T-helper 2 cell (primary cell): ENCODE data around the gene EVI2A.
A peak's percentile ranks its signal among the peaks of the same experiment; 100 is the strongest.
"Not testable (repeated sequence)": the region's sequence is repeated elsewhere in the genome, so short reads cannot be mapped to it uniquely, and the experiment has no call there.

ENCODE experiments used
- DNase-seq, 5 experiments: peaks; one replicate each; pipeline versions ENCODE4 v3.0.0 to v3.0.0-alpha.2; 2012 to 2022

The EVI2A gene

DNA sequence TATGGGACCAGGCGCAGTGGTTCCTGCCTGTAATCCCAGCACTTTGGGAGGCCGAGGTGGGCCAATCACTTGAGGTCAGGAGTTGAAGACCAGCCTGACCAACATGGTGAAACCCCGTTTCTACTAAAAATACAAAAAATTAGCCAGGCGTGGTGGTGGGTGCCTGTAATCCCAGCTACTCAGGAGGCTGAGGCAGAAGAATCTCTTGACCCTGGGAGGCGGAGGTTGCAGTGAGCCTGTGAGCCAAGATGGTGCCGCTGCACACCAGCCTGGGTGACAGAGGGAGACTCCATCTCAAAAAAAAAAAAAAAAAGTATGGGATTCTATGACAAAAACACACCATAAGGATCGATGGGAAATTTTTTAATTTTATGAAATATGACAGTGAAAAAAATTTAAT, 9.2 kb downstream of the EVI2A start:
- DNase-seq, result peak in 2 of 5 experiments; percentile 23 to 80

DNA sequence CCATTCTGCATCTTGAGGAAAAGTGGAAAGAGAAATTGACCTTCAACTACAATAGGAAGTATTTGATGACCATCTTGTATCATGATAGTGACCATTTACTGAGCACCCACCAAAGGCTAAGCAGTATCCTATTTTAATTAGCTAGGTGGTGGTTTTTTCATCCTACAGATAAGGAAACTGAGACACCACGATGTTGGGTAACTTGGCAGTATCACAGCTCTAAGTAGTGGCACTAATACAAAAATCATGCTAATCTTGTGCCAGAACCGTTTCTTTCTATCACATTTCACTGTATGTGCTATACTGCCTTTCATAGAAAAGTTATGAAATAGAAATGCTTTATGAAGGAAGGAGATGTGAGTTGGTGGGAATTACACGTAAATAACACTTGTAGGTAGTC, 9.9 kb downstream of the EVI2A start:
- peak in 1 of 5 experiments; percentile 40 for DNase-seq

DNA sequence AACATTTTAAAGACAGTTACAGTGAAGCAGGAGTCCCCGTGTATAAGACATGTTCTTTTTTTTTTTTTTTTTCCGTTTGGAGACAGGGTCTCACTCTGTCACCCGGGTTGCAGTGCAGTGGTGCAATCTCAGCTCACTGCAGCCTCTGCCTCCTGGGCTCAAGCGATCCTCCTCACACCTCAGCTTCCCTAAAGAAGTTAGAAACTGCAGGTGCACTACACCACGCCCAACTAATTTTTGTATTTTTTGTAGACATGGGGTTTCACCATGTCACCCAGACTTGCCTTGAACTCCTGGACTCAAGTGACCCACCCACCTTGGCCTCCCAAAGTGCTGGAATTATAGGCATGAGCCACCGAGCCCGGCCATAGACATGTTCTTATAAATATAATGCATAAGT, 10.5 kb downstream of the EVI2A start:
- peak in 1 of 5 experiments; percentile 45 for DNase-seq

DNA sequence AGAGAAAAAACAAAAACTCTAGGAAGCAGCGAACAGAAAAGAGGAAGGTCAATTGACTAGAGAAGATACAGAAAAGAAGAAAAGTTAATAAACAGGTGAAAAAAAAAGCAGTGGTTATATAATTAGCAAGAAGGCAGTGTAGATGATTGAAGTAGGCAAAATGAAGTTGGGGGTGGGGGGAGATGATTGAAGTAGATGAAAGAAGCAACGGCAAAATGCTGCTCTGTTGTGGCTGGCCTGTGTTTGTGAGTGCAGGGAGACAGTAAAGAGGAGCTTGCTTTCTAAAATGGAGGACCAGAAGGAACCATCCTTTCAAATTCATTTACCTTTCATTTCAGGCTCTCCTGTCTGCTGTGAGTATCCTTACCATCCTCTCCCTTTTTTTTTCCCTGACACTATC, 11.2 kb downstream of the EVI2A start:
- DNase-seq, result peak in 3 of 5 experiments; percentile 50 to 76 (median 70)

DNA sequence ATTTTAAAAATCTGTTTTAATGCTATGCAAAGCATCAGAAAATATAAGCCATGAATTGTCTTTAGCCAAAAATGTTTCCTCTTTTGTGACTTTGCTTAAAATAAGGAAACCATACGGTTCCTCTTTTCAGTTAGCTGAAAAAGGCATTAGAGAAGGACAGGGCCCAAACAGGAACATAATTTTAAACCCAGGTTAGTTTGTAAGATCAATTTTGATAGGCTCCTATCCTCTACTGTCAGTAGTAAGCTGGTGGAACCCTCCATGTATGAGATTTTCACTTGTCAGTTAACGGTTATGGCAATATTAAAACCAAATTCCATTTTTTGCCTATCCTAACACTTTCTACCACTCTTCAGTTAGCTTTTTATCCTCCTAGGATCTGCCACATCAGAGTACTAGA, 11.9 kb downstream of the EVI2A start:
- DNase-seq, result peak in 1 of 5 experiments; percentile 59

DNA sequence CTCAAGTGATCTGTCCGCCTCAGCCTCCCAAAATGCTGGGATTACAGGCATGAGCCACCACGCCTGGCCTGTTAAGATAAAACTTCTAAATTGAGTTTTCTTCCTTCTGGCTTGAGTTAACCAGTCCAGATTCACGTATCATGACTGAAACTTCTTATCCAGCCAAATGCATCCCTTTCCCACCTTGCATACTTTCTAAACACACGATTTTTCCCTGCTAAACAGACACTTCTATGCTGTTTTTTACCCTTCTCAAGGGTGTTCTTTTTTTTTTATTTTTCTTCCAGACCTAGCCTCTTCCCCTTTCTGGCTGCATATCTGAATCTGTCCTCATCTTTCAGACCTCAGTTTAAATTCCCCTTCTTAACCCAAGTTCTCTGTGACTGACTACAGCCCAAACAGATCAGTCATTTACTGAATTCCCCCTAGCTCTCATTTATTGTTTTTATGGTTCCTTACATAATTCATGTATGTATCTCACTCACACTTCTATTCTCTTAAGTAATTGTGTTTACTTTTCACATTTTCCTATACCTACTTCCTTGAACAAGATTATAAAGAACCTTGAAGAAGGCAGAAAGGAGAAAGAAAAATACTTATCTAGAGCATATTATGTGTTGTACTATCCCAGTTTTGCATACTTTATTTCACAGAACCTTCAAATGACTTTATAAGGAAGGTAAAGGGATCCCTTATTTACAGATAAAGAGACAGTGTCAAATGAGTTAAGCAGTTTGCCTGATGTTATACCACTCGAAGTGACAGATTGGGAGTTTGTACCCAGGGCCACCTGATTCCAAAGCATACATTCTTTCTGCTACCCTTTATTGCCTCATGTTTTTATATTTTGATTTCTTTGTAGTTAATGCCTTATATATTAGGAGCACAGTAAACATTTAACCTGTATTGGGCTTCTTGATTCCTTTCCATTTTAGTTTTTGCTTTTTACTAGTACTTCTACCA, 12.8 kb downstream of the EVI2A start:
- peak in 1 of 5 experiments; percentile 36 for DNase-seq

DNA sequence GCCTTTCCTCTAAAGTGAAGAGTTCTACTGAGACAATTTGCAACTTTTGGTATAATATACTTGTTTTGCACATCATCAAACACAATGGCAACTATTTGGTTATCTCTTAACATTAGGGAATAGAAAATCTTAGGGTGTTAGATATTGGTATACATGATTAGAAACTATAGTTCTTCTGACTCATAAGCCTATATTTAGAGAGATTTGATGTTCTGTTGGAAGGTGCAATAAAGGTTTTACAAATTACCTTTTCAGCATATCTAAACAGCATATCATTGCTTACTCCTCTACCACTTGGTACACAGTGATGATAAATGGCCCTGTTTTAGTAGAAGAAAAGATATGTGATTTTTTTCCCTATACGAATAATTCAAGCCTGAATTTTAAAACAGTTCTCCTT, 13.8 kb downstream of the EVI2A start:
- no peak for DNase-seq

DNA sequence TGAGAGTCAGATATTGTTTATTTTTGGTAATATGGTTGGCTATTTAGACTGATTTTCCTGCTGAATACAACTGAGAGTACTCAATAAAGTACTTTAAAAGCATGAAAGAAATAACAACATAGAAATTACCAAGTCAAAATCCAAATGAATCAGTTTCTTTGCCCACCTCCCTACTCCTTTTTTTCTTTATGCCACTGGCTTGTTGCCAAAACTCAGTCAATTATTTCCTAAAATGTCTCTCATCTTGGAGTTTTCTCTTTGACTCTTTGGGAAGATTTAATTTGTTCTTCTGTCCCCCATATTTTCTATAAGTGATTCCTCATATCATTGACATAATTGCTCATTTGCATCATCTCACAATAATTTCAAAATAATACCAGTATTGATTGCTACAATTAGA, 21.8 kb downstream of the EVI2A start:
- DNase-seq, result no peak

DNA sequence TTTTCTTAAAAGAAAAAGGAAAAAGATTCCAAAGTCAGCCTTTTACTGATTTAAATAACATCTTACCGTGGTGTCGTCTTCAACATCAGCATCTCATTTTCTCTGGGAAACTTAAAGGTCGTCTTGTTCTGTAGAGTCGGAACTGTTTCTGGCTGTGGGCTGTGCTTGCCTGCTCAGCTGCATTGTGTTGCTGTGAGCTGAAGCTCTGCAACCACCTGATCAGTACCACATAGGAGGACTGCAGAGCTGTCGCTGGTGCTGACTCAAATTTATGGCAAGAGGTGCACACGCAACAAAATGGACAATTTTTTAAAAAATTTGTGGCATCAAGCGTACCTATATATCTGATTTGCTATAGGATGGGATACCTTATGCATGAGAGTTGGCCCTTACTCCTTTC, 24.3 kb downstream of the EVI2A start, which contains the start of gene OMG:
Gene OMG (minus strand): TSS at position 150 of the 400 bp plus-strand sequence. CDS start 908 bp downstream, outside the sequence.
- DNase-seq, result no peak

DNA sequence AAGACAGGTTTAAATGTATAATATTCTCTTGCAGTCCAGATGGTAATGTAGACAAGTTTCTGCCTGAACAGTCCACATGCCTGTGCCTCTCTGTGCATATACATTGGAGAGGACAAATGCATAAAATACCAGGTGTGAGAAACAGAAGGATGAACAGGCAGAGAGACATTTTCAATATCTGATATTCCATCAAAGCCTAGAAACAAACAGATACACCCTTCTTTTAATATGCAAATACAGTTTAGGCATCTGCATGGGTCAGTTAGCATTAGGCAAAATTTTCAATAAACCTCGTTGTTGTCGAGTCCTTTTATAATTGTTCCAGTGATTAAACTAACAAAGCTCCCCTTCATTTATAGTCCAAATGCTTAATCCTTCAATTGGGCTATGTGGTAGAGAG, 25.3 kb downstream of the EVI2A start:
- DNase-seq, result no peak

DNA sequence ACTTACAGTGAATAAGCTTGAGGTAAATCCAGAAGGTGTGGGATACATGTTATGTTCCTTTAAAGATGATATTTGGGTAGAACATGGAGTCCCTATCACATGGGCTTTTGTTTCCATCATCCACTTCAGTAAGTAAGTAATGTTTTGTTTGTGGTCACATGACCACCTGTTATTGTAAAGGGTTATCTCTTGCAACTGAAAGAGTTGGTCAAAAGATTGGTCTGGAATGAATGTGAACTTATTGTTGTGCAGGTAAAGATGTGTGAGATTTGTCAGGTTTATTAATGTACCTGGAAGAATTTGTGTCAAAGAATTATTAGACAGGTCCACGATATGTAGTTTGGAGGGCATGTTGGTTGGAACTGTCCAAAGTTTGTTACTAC, 25.9 kb downstream of the EVI2A start:
- DNase-seq, result no peak

DNA sequence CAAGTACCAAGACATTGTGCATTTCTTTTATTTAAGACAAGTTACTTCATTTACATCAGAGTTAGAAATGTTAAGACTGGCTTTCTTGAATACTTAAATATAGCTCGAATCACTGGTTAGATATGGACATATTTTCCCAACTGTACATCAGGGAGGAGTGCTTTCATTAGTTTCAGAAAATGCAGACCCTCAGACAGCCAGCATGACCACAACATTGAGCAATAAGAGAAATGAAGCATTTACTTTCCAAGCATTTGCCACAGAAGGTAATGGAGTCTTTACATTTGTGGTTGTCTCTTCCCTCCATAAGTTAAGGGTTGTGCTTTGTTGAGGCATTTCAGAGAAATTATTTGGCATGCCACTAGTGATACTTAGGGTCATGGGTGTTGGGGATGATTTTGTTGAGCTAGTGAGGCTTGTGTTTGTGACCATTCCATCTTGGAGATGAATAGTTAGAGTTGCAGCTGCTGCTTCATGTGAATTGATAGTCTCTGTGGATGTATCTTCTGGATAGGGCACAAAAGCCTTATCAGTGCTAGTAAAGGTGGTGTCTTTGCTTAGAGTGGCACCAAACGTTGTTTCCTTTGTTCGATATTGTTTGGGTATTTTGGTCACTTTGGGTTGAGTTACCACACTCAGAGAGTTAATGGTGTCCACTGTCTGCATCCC, 26.5 kb downstream of the EVI2A start:
- DNase-seq, result no peak

DNA sequence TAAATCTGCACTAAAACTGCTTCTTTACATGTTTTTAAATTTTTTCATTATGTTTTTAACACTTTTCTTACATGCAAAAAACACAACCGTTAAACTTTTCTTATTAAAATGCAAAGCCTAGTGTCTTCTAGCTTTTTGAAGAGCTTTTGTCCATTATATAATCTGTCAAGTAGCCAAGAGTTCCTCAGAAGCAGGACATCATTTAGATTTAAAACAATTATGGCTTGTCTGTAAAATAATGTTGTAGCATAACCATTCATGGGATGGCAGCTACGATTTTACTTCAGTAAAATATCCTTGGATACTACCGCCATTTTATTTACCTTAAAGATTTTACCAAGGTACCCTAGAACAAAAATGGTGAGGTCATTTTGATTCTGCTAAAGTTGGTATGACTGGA, 27.2 kb downstream of the EVI2A start:
- DNase-seq, result no peak

DNA sequence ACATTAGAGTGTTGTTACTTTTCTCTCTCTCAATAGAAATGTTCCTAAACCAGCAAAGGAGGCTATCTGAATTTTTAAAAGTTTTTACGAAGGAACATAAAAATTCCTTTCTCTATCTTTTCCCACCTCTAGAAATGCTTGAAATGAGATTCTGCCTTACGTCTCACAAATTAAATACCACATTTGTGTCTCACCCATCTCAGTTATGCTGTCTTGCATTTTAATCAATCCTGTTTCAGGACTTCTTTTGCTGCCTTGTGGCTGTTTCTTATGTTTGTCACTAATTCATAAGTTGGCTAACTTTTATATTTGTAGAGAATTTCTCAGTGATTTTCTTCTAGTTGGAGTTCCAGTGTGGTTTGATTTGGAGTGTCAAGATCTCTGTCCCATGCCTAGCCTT, 27.8 kb downstream of the EVI2A start:
- no peak for DNase-seq

DNA sequence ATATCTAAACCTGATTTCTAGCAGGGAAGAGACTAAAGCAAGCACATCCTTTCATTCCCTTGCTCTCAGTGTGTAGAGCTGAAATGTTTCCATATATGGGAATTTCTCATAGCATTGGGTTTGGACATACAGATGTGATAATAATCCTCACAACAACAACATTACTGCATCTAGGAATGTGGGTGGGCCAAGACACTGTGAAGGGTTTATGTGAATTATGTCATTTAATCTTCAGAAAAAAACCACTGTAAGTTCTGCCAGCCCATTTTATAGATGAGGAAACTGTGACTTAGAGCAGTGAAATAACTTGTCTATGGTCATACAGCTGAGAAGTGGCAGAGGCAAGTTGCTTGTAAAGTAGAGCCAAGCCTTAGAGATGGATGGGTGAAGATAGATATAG, 29.6 kb downstream of the EVI2A start:
- DNase-seq, result no peak

DNA sequence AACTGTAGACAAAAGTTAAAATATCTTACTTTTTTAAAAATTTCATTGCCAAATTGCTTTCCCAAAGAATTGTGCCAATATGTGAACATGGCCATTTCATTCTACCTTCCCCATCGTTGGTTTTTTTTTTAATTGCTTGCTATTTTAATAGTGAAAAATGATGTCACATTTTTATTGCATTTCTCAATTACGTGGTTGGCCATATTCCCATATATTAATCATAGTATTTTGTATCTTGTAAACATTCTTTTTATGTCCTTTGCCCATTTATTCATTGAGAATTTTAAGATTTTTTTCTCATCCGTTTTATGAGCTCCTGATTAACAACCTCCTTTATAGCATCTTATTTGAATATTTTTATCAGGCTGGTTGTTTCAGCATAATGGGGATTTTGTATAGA, 31.6 kb downstream of the EVI2A start:
- DNase-seq, result no peak

DNA sequence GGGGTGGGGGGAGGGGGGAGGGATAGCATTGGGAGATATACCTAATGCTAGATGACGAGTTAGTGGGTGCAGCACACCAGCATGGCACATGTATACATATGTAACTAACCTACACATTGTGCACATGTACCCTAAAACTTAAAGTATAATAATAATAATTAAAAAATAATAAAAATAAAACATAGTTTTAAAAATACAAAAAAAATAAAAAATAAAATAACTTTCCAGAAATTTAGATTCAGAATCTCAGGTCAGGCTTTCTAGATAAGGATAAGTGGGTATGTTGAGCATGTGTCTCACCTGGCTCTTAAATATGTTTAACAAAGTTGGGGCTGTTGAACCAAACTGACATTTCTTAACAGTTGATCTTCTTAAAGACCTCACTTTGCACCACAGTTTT, 33.5 kb downstream of the EVI2A start:
- DNase-seq, result not testable (repeated sequence)

DNA sequence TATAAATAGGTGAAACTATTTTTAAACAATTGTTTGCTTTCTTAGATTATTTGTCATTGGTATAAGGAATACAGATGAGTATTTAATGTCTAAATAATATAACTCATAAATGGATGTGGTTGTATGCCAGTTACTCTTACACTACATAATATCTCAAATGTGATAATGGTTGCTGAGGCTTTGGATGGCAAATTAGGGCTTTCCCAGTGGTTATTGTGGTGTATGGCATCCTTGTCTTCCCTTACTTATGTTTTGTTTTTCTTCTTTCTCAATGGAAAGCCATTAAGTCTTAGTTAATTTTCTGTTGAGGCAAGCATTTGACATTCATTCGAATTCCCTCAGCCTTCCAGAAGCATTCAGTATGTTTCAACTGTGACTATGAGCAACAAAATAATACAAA, 34.8 kb downstream of the EVI2A start:
- no peak for DNase-seq

DNA sequence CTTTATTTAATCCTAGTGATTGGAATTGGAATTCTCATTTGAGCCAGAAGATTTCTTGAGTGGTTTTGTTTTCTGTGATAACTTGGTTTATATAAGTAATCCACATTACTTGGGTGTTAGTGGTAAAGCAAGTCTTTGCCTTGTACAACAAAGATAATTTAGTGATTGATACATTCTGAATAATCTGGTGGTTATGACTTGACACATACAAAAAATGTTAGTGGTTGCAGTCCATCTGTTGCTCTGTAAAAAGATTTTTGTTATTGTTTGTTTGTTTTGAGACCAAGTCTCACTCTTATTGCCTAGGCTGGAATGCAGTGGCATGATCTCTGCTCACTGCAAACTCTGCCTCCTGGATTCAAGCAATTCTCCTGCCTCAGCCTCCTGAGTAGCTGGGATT, 37.6 kb downstream of the EVI2A start:
- no peak for DNase-seq

DNA sequence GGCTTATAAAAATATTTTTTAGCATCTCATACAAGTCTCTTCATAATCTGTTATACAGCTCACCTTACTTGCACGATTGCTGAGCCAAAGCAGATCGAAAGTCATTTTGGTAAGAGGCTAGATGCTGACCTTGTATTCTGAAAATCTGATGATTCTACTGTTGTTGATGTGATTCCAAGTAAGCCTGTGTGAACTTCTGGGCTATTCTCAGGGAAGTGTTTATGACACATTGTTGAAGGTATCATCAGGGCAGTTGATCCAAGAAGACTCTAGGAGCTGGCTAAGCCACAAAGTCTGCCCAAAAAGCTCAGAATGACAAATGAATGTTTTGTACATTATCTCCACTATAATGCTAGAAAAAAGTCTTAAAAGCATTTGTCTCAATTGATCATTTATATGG, 40.4 kb downstream of the EVI2A start:
- no peak for DNase-seq

DNA sequence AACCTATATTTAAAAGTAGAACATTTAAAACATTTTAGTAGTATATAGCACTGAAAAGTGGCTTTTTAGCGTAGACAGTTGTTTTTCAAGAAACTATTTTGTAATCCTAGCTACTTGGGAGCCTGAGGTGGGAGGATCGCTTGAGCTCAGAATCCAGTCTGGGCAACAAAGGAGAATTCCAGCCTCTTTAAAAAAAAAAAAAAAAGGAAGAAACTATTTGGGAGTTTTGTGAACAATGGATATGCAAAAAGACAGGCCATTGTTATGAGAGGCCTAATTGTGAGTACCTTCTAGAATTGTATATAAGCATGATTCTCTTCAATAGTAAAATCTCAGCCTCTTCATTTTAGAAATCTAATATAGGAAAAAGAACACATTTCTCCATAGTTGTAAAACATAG, 42.0 kb downstream of the EVI2A start:
- DNase-seq, result no peak

DNA sequence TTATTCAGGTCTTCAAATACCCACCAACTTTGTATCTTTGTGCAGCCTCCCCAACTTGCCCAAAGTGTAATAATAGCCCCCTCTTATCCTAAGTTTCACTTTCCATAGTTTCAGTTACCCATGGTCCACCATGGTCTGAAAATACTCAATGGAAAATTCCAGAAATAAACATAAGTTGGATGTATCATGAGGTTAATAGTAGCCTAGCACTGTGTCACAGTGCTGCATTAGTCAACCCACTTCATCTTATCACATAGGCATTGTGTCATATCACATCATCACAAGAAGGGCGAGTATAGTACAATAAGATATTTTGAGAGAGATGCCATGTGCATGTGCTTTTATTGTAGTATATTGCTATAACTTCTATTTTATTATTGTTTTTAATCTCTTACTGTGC, 46.3 kb downstream of the EVI2A start:
- DNase-seq, result no peak

DNA sequence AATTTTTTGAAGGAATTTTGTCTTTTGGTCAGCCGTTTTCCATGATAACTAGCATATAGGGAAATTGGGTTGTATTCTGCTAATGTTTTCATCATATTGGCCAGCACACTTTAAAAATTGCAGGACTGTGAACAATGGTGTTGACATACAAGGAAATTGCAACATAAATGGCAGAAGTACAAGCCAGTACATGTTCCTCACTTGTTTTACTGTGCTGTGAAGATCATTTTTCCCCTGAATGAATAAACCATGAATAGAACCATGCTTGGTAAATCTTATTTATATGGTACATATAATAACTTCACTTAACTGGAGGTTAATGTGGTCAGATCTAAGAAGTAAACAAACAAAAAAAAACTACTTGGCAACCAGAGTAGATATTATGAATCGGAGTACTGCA, 47.2 kb downstream of the EVI2A start:
- DNase-seq, result no peak

DNA sequence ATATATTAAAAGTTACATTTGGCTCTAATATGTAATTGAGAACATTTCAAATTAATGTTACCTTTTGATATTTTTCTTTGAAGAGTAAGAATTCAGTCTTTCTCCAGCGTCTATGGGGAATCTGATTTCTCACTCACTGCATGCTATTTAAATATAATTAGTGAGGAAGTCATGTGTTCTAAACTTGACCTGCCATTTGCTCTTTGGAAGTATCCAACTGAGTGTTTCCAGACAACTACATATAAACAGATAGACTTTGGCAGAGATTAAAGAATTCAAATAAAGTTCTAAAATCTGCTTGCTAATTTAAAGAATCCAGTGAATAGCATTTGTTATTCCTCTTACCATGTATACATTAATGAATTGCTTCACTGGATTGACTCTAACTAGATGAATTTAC, 47.9 kb downstream of the EVI2A start:
- no peak for DNase-seq
